DMS153 treated with DMSO at 0.1 percent for 48 hours (cell line): ENCODE data around the gene RAB6B.

ENCODE experiments used
- DNase-seq: peaks from one replicate; lab custom pipeline; 2025; ENCODE audit not compliant: unreplicated experiment; lab: John Stamatoyannopoulos, UW

The RAB6B gene

DNA sequence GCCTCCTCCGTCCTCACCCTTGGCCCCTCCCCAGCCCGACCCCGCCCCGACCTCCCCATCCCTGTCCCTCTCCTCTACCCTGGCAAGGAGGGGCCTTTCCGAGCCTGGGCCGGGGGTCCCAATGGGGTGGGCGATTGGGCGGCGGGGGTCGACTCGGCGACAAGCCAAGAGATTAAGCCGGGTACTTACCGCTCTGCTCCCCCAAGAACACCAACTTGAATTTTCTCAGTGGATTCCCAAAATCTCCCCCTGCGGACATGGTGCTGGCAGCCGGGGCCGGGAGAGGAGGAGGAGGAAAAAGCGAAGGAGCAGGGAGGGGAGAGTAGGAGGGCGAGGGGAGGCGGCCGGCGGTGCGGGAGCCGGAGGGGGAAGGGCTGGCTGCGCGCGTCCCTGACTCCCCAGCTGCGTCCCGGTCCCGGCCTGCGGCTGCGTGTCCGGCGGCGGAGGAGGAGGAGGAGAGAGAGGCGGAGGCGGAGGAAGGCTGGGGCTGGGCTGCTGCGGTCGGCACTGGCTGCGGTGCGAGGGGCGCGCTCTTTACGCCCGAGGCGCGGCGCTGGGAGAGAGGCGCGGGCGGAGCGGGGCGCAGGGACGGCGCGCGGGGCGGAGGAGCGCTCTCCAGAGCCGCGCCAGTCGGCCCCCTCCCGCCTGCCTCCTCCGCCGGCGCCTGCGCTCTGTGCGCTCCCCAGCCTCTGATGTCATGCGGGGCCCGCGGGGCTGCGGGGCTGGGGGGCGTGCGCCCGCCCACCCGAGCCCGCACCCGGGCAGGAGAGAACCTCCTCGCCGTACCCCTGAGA is at the start of gene RAB6B:
Gene RAB6B, minus strand, starts transcription at position 675 of the 794 bp plus-strand sequence. Its CDS starts 416 bp downstream, at position 259.
- DNase-seq: no peak

- DNase-seq: peak; percentile 55
Observed at GRCh38 chr3:133944641-133945380, 49.1 kb upstream of the RAB6B start.

DNA sequence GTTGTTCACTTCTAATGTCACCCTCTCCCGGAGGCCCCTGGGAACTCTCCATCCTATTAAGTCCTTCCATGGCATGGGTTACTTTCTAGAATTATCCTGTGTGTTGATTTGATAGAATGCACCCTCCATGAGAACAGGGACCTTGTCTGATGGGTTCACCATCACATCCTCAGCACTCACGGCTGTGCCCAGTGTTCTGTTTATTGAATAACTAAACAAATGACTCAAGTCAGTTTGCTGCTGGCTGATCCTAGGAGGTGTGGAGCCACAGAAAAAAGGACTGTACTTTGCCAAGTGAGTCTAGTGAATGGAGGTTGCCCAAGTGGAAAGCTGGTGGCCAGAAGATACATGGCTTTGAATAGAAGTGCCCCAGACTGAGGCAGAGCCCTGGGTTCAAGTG is 48.5 kb upstream of the RAB6B start:
- no peak for DNase-seq

- no peak for DNase-seq
Observed at GRCh38 chr3:133943639-133944141, 48.0 kb upstream of the RAB6B start.

- DNase-seq: no peak
Observed at GRCh38 chr3:133943031-133943535, 47.4 kb upstream of the RAB6B start.

DNA sequence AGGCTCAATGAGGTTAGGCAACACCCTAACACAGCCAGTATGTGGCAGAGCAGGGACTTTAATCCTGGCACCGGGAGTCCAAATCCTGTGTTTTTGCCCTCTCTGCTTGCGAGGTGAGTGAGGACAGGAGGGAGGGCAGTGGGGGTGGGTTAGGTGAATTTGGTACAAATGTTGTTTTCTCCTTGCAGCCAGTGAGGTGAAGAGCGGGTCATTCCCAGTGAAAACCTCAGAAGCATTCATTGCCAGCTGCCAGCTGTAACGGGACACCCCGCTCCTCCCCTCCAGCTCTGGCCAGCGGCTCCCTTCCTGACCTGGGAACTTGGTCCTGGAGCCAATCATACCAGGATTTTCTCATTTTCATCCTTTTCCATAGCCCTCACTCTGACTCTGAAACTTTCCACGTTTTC is 45.7 kb upstream of the RAB6B start:
- no peak for DNase-seq

DNA sequence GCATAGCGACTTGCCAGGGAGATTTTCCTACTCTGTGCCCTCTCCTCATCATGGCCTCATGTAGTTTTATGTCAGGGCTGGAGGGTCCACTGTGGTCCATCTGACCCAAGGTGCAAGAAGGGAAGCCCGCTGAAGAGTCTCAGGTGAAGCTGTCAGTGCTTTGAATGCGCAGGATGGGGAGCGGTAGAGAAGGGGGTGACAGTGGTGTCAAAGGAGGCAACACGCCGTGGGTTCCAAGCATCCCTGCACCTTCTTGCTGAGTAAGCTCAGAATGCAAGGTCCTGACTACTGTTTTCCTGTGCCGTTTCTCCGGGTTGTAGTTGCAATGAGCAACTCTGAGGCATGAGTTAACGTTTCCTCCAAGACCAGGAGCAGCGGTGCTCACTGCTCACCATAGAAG is 44.9 kb upstream of the RAB6B start:
- no peak for DNase-seq

DNA sequence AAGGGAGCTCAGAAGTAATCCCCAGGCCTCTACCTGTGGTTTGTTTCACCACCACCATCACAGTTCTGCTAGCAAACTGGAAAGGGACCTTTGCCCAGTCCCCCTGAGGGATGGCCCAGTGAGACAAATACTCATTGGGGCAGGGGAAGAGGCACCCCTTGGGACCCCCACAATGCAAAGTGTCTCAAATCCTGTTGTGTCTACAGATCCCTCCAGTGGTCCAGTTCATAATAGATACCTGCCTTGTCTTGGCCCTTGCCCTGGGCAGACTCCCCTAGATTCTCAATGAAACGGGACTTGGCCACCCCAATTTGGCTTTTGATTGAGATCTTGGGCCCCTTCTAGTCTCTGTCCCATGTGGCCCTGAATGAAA is 43.8 kb upstream of the RAB6B start:
- DNase-seq: no peak

GRCh38 chr3:133938770-133939462 is 43.2 kb upstream of the RAB6B start:
- DNase-seq: no peak

- no peak for DNase-seq
Observed at GRCh38 chr3:133937756-133938601, 42.3 kb upstream of the RAB6B start.

DNA sequence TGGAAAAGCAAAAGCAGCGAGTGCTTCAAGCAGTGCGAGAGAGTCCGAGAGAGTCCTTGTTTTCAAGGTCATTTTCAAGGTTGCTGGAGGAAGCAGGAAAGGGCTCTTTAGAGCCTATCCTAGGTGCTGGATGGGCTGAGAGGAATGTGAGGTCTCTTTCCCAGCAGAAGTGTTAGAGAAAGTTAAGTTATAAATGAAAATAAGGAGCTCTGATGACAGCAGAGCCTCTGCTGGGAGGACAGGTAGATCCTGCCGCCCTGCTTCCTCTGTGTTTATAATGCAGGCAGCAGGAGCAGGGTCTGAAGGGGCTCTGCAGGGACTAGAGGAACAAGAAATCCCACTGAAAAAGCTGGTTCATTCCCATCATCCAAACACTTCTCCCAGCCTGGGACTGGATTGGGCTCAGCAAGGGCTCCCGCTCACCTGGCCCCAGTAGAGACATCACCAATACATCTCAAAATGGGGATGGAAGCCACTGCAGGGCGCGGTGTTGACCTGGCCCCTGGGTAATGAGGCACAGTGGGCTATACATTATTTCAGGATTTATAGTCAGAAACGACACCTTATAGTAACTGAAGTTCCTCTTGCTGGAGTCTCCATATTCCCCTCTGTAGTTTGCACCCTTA is 41.5 kb upstream of the RAB6B start:
- DNase-seq: no peak

GRCh38 chr3:133935843-133936769 is 40.4 kb upstream of the RAB6B start:
- no peak for DNase-seq

DNA sequence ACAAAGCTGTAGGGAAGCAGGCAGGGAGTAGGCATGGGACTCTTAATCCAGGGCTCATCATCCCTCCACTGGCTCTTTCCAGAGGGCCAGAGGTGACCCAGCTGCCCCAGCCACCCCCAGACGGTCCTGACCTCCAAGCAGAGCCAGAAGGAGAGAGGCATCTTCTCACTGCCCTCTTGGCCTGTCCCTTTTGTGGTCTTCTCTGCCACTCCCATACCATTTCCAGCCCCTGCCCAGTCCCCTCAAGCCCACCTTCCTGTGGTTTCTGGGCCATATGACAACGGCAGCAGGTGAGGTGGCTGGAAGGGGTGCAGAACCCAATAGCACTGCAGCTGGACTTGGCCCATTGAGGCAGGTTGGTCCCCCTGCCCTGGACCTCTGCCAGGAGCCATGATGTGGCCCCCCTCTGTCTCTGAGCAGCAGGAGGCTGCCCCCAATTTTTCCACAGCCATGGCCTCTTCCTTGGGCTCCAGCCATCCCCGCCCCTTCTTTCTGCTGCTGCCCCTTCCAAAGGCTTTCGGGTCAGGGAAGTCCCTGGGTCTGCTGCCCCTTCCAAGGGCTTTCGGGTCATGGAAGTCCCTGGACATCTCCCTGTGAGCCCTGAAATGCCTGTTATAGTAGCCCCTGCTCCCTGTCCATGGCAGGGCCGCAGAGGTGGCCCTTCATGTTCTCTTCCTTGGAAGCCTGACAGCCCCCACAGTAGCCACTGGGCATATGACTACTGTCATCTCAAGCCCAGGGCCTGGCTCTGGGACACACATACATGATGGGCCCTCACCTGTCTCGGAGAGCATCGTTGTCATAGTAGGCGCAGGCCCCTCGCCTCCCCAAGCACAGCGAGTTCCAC is 39.5 kb upstream of the RAB6B start:
- no peak for DNase-seq

- DNase-seq: no peak
Observed at GRCh38 chr3:133934073-133934970, 38.6 kb upstream of the RAB6B start.

- DNase-seq: no peak
Observed at GRCh38 chr3:133933097-133934024, 37.7 kb upstream of the RAB6B start.

DNA sequence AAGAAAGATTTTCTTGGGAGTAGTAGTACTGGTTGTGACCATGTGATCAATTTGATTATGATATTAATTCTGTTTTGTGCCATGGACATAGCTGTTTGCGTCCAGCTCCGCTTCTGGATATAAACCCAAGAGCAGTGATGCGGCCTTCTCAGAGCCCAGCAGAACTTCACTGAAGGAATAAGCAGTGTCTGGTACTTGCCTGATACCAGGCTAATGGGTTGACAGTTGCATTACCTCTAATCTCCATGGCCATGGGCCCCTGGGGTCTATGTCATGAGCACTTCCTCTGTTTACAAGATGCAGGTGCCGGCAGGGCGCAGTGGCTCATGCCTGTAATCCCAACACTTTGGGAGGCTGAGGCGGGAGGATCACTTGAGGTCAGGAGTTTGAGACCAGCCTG is 36.3 kb upstream of the RAB6B start:
- DNase-seq: no peak
